Measurements from ENCODE around the gene OR9I1. TPM values are rescaled to one million over a fixed set of nuclear protein-coding genes. Genes with fewer than 3 reads are reported as not detected.

Gene OR9I1
- total RNA-seq, 1 experiment from 2014 or later = not detected

- Mint-ChIP-seq H3K4me3 (ENCODE audit: unreplicated experiment) (no peak overlapping the region), H3K4me1 (ENCODE audit: low read depth, unreplicated experiment) (no peaks in the 10 kb centered on the region), H3K27me3 (ENCODE audit: insufficient read depth, unreplicated experiment) (peaks cover 5% of the 10 kb centered on the region), H3K36me3 (ENCODE audit: insufficient read depth, unreplicated experiment) (no peaks in the 10 kb centered on the region), H3K9me3 (ENCODE audit: unreplicated experiment) (peaks cover 12% of the 10 kb centered on the region), H3K27ac (ENCODE audit: unreplicated experiment) (no peak overlapping the region)
- CTCF ChIA-PET = no interaction called here
- no TSS peak for BruUV-seq (replicated peaks)
- POLR2A ChIA-PET = no interaction called here
- Histone ChIP-seq H3K27me3 (replicated peaks; ENCODE audit: control insufficient read depth, insufficient read depth, low read length) (no peaks in the 10 kb centered on the region), H3K36me3 (ENCODE audit: control insufficient read depth, insufficient read depth, low read length) (no peaks in the 10 kb centered on the region), H3K4me1 (no peaks in the 10 kb centered on the region), H3K4me3 (ENCODE audit: low read depth, low read length) (no peak overlapping the region), H3K9me3 (no peaks in the 10 kb centered on the region)
- TF ChIP-seq CTCF (IDR thresholded peaks at IDR 0.05; ENCODE audit: insufficient read depth in 1 of 2, low read depth in 1 of 2, low read length in 1 of 2, severe bottlenecking in 1 of 2, unreplicated experiment in 1 of 2) = no peak
- DNase-seq = no peak
- intact Hi-C loops (cut with micrococcal nuclease; ENCODE audit: unreplicated experiment) = no loop called here
Observed at GRCh38 chr11:58086528-58086927, 38.8 kb downstream of the OR9I1 start.

- Mint-ChIP-seq H3K36me3 (ENCODE audit: insufficient read depth, unreplicated experiment) (no peaks in the 10 kb centered on the region), H3K9me3 (ENCODE audit: unreplicated experiment) (no peaks in the 10 kb centered on the region), H3K27ac (ENCODE audit: unreplicated experiment) (no peak overlapping the region), H3K4me1 (ENCODE audit: low read depth, unreplicated experiment) (no peaks in the 10 kb centered on the region), H3K27me3 (ENCODE audit: insufficient read depth, unreplicated experiment) (no peaks in the 10 kb centered on the region), H3K4me3 (ENCODE audit: unreplicated experiment) (no peak overlapping the region)
- H3K27me3 ChIP-seq (replicated peaks; ENCODE audit: control insufficient read depth, insufficient read depth, low read length) = no peaks in the 10 kb centered on the region
- H3K4me3 ChIP-seq (ENCODE audit: low read depth, low read length) = no peak overlapping the region
- no peaks in the 10 kb centered on the region for H3K9me3 ChIP-seq
- no peak for DNase-seq
- H3K36me3 ChIP-seq (ENCODE audit: control insufficient read depth, insufficient read depth, low read length) = no peaks in the 10 kb centered on the region
- TF ChIP-seq CTCF (IDR thresholded peaks at IDR 0.05; ENCODE audit: insufficient read depth in 1 of 2, low read depth in 1 of 2, low read length in 1 of 2, severe bottlenecking in 1 of 2, unreplicated experiment in 1 of 2) = no peak
- POLR2A ChIA-PET = no interaction called here
- intact Hi-C loops (cut with micrococcal nuclease; ENCODE audit: unreplicated experiment) = no loop called here
- CTCF ChIA-PET = no interaction called here
- no TSS peak for BruUV-seq (replicated peaks)
- no peaks in the 10 kb centered on the region for H3K4me1 ChIP-seq
Observed at GRCh38 chr11:58075781-58076180, 49.5 kb downstream of the OR9I1 start.

GRCh38 chr11:58070585-58070984, 54.7 kb downstream of the OR9I1 start:
- POLR2A ChIA-PET = no interaction called here
- no peak for DNase-seq
- H3K4me1 ChIP-seq = no peaks in the 10 kb centered on the region

More at GRCh38 chr11:58070585-58070984, 54.7 kb downstream of the OR9I1 start:
- H3K27ac Mint-ChIP-seq (ENCODE audit: unreplicated experiment) = no peak overlapping the region
- H3K4me1 Mint-ChIP-seq (ENCODE audit: low read depth, unreplicated experiment) = no peaks in the 10 kb centered on the region
- no TSS peak for BruUV-seq (replicated peaks)
- no peak for TF ChIP-seq CTCF (IDR thresholded peaks at IDR 0.05; ENCODE audit: insufficient read depth in 1 of 2, low read depth in 1 of 2, low read length in 1 of 2, severe bottlenecking in 1 of 2, unreplicated experiment in 1 of 2)
- H3K9me3 Mint-ChIP-seq (ENCODE audit: unreplicated experiment) = no peaks in the 10 kb centered on the region
- no peaks in the 10 kb centered on the region for H3K36me3 Mint-ChIP-seq (ENCODE audit: insufficient read depth, unreplicated experiment)
- intact Hi-C loops (cut with micrococcal nuclease; ENCODE audit: unreplicated experiment) = no loop called here
- H3K27me3 Mint-ChIP-seq (ENCODE audit: insufficient read depth, unreplicated experiment) = no peaks in the 10 kb centered on the region
- Histone ChIP-seq H3K4me3 (ENCODE audit: low read depth, low read length) (no peak overlapping the region), H3K36me3 (ENCODE audit: control insufficient read depth, insufficient read depth, low read length) (no peaks in the 10 kb centered on the region), H3K9me3 (no peaks in the 10 kb centered on the region), H3K27me3 (replicated peaks; ENCODE audit: control insufficient read depth, insufficient read depth, low read length) (no peaks in the 10 kb centered on the region)
- CTCF ChIA-PET = no interaction called here
- no peak overlapping the region for H3K4me3 Mint-ChIP-seq (ENCODE audit: unreplicated experiment)
